Measurements from ENCODE around the gene DLG4.

DLG4 gene

DNA sequence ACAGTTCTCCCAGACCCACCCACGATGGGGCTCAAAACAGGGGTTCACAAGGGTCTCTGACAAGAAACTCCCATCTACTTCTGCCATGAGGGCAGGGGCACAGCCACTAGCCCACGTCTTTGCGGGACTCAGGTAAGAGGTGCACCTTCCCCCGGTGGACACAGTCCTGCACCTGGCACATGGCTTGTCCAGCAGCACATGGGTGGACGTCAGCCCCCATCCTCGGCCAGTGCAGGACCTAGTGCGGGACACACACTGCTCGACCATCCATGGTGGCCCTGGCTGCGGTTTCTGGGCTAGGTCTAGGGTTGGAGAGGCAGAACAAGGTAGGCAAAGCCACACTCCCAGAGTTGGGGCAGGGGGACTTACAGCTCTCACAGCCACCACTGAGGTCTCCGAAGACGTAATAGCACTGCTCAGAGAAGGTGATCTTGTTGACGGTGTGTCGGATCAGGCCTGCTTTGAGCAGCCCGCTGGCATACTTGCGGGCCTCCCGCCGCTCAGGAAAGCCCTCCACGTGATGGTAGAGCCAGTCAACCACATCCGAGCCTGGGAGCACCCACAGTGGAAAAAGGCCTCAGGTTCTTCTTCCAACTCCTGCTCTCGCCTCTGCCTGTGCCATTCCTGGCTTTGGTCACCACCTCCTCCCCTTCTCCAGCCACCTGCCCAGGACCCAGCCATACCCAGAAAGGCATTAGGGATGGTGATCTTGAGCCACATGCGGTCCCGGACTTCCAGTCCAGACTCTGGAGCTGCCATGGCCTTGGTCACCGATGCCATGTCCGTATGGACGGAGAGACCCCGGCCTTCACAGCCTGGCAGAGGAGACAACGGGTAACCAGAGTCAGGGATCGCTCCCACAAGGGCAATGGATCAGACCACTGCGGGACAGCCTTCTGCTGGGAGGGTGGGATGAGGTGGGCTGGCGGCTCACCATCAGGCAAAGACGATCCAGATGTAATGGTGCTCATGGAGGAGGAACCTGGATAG lies 7.4 kb upstream of the DLG4 start:
- DNase-seq = no peak

DNA sequence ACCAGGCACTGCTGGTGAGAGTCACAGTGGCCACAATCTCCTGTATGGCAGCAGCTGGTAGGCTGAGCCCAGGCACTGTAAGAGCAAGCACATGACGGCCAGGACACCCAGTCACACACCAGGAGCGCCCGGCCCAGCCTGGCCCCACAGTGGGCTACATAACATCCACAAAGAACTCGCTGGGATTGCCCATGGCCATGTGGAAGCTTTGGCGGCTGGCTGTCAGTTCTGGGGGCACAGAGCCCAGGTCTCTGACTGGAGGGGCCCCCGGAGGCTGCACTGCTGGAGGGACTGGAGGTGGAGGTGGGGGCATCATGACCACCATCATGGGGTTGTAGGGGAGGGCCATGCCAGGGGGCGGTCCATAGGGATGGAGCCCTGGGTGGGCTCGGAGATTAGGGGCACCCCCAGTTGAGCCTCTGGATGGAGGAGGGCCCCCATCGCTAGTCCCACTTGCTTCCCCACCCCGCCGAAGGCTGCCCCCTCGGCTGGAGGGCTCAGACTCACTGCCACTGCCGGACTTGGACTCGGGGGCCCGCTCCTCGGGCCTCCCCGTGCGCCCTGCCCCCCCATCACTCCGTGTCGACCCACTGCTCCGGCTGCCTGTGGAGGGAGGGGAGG lies 6.2 kb upstream of the DLG4 start:
- no peak for DNase-seq

DNA sequence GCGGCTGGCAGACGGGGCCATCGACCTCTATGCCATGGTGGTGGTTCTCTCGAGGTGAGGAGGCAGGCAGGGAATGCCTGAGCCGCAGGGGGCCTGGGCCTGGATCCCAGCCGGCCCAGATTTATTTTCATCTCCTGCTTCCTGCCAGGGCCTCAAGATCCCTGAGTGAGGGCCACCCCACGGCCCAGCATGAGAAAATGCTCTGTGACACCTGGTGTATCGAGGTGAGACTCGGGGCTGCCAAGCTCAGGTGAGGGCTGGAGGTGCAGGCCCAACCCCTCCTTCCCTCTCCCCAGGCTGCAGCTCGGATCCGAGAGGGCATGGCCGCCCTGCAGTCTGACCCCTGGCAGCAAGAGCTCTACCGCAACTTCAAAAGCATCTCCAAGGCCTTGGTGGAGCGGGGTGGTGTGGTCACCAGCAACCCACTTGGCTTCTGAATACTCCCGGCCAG lies 5.0 kb upstream of the DLG4 start:
- DNase-seq = no peak

DNA sequence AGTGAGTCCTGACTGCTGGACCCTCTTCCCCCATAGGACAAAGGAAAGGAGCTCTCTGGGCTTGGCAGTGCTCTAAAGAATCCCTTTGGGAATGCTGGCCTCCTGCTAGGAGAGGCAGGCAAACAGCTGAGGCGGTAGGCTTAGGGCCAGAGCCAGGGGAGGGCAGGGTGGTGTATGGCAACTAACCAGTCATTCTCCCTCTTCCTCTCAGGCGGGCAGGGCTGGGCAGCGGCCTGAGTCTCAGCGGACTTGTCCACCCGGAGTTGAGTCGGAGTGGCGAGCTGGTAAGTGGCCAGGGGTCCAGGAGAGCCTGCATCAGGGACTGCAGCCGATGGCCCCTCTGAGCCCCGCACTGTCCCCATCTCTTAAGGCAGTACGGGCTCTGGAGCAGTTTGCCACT lies 4.5 kb upstream of the DLG4 start:
- DNase-seq = no peak

DNA sequence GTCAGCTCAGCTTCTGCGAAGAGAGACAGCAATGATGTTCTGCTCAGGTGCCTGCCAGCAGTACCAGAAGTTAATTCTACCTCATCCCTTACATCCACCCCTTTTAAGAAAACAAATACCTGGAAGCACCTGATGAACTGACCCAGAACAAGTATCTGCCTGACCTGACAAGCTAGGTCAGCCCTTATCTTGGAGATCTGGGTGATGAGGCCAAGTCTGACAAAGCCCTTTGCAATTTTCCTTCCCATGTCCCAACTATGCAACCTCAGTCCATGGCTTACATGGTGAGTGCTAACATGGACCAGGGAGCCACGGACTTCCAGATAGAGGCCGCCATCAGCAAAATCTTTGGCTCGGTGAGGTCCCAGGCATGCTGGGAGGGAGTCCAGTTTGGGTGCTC lies 3.7 kb upstream of the DLG4 start:
- no peak for DNase-seq

DNA sequence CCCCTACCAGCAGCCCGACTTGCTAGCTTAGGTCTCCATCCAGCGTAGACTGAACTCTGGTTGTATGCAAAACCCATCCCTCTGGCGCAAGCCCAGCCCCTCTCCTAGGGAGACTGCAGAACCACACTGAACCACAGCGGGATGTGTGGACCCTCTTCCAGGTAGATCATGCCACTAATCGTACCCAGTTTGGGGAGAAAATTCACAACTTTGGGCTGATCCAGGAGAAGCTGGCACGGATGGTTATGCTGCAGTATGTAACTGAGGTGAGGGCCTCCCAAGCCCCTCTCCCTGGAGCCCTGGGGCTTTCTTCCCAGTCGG lies 3.3 kb upstream of the DLG4 start:
- no peak for DNase-seq

DNA sequence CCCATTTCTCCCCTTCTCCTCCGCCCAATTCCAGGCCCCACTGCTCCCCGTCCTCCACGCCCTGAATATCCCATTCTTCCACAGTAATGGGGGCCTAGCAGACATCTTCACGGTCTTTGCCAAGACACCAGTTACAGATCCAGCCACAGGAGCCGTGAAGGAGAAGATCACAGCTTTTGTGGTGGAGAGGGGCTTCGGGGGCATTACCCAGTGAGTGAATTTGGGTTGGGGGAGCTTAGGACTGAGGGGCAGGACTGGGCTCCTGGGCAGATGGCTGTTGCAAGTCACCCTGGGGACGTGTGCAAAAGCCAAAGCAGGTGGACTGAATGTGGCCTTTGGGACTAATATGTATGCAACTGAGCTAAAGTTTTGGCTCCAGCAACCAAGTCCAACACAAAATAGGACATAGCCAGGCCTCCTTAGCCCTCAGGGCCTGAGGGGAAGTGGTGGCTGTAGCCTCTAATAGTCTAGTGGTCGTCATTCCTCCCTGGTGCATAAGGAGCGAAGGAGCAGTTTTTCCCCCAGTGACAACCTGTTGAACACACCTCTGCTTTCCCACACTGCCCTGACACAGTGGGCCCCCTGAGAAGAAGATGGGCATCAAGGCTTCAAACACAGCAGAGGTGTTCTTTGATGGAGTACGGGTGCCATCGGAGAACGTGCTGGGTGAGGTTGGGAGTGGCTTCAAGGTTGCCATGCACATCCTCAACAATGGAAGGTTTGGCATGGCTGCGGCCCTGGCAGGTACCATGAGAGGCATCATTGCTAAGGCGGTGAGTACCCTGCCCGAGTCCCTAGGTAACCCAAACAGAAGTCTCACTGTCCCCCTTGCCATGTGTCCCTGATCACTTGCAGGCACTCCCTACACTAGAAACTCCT lies 2.7 kb upstream of the DLG4 start:
- DNase-seq = no peak

DNA sequence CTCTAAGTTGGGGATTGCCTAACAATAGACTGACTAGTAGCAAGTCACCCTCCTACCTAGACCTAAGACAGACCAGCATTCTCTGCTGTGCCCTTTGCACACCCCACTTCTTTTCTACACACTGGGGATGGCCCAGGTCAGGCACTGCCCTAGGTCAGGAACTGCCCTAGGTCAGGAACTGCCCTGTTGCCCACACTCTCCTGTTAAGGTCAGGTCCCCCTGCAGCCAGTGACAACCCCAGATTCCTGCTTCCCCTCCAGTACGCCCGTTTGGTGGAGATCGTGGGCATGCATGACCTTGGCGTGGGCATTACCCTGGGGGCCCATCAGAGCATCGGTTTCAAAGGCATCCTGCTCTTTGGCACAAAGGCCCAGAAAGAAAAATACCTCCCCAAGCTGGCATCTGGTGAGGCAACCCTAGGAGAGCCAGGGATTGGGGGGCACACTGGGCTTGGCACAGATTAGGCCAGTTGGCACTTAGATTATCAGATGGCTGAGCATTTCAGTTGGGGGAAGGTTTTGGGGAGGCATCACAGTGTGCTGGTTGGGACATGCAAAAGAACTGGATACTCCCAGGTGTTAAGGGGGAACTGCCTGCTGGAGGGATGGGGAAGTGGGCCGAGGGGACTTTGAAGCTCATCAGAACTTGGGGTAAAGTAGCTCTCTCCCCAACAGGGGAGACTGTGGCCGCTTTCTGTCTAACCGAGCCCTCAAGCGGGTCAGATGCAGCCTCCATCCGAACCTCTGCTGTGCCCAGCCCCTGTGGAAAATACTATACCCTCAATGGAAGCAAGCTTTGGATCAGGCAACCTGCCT lies 1.8 kb upstream of the DLG4 start:
- DNase-seq = no peak

DNA sequence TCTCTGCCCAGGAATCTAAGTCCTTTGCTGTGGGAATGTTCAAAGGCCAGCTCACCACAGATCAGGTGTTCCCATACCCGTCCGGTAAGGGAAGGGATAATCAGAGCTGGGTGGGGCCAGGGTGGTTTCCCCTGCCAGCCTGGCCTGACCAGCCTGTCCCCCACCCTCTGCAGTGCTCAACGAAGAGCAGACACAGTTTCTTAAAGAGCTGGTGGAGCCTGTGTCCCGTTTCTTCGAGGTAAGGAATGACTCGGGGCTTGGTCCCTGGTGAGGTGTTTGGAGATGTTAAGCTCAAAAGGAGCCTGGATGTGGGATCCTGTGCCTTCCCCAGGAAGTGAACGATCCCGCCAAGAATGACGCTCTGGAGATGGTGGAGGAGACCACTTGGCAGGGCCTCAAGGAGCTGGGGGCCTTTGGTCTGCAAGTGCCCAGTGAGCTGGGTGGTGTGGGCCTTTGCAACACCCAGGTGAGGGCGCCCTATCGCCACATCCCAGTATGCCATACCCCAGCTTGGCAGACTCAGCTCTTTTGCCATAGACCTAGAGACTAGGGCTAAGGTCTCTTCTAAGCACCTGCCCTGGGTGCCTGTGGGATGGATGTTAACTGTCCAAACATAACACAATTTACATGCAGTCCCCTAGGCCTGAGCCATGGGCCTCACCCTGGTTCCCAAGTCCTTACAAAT lies 1.1 kb upstream of the DLG4 start:
- DNase-seq = peak; percentile 90

DNA sequence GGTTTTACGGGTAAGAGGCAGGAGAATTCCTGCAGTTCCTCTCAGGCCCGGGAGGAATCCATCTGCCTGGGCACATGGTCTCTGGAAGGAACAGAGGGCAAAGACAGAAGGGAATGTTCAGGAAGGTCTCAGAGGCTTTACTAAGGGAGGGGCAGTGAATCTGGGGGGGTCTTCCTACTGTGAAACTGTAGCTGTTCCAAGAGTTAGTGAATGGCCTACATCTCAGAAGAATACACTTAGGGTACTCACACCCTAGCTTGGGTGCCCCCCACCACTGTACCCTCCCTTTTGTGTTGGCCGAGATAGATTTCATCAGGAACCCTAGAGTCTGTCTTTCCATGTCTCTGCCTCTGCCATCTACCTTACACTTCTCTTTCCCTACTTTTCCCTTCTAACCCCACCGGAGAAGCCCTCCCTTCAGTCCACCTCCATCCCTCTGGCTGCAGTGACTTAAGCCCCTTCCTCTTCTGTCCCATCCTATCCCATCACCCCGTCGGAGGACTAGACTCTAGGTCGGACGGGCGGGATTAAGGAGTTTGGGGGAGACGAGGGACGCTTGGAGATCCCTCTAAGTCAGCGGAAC lies 316 bp downstream of the DLG4 start:
- no peak for DNase-seq

DNA sequence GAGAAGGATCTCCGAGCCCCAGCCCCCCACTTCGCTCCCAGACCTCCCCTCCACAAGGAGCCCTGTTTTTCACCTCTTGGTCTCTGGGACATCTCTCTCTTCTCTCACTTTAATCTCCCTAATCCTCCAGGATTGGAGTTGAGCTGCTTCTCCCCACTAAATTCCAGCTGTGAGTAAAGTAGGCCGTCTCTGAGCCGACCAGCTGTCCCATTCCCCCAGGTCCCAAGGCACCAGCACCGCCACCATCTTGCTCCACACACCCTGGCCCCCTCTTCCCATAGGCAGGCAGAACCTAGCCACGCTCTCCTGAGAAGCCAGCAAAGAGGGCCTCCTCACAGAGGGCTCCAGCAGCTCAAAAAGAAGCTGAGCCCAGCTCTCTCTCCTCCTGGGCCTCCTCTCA lies 878 bp downstream of the DLG4 start:
- DNase-seq = no peak

DNA sequence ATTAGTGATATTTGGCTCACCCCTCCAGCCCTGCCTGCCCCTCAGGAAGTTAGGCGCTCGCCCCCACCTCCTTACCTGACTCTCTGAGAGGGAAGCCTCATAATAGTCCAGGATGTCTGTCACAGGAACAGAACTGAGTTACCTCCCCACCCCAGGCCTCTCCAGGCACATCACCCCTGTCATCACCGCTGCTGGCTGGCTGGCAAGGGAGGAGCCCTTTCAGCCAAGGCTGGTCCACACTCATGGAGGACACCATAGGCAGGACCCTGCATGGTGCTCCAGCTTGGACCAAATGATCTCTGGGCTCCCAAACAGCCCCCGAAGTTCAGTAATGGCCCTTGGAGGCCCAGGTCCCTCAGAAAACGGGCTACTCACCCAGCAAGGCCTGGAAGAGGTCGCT lies 1.5 kb downstream of the DLG4 start:
- peak; percentile 30 for DNase-seq

DNA sequence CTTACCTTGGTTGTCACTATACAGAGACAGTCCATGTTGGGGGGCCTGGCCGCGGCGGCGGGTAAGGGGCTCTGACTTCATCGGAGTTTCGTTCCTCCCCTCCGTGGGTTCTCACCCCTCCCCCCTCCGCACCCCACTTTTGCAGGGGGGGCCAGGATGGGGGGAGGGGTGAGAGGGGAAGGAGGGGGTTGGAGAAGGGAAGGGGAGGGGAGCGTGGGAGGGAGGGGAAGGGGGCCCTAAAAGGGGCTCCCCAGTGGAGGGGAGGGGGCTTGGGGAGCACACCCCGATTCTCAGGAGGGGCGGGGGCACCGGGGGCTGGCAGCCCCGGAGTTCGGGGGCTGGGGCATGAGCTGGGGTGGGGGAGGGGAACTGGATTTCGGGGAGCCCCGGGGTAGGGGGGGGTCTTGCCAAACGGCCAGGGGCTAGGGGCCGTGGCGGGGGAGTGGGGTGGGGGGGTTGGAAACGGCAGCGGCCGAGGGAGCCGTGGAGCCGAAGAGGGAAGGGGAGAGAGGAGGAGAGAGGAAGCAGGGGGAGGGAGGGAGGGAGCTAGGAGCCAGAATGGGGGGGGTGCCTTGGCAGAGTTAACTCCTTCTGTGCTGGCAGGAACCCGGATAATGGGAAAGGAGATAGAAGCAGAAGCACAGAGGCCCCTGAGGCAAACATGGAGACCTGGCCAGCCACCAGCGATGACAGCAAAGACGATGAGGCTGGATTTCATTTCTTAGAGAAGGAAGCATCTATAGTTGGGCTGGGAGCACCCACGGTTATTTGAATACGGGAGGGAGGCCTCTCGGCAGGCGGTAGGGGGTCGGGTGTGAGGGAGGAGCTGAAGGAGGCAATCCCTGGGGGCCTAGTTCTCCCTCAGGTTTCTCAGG lies 2.3 kb downstream of the DLG4 start:
- peak; percentile 86 for DNase-seq

DNA sequence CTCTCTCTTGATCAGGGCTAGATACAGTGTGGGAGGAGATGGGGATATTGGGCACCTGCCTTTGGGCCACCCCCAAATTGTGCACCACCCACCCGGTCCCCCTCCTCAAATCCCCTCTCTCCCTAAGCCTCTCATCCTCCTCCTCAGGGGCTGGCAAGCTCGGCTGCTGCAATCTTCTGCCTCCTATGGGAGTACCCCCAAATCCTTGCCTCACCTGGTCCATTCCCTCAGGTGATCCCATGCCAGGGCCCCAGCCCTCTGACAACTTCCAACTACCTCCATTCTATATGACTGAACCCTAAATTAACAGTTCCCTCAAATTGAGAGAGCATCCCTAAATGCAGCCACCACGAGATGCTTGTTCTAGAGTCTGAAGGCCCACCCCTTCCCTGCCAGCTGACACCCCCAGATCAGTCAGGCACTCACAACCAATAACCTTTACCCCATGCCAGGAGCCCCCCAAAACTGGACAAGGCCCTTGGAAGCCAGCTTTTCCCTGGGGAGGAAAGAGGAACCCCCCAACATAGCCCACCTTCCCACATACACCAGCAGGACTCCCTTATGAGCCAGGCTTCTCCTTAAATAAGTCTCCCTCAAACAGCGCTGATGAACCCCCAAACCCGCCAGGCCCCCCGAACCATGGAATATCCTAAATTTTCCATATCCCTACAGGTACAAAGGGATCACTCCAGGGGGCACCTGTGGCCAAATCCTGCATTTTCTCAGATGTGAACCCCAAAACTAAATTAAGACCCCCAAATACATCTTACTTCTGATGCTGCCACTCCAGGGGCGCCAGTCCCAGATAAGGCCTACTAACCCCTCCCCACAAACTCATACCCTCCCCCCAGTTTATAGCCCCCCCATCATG lies 3.2 kb downstream of the DLG4 start:
- peak; percentile 41 for DNase-seq

DNA sequence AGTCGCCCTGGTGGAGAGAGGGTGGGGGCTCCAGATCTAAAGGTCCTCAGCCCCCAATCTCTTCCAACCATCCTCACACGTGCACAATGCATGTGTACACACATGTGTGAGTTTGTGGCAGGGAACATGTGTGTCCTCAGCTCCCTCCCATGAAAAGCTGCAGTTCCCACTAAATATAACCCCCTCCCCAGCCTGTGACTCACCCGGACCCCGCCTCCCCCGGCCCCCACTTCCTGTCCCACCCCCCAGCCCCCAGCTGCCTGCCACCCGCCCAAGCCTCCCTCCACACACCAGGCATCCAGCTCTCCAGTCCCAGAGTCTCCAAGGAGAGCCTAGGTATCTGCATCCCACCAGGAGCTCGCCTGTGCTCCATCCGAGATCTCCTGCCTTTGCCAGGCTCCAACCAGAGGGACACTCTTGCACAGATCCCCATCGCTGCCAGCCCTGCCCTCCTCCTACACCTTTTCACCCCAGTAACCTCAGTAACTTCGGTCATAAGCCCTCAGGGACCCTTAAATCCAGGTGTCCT lies 3.9 kb downstream of the DLG4 start:
- peak; percentile 26 for DNase-seq

DNA sequence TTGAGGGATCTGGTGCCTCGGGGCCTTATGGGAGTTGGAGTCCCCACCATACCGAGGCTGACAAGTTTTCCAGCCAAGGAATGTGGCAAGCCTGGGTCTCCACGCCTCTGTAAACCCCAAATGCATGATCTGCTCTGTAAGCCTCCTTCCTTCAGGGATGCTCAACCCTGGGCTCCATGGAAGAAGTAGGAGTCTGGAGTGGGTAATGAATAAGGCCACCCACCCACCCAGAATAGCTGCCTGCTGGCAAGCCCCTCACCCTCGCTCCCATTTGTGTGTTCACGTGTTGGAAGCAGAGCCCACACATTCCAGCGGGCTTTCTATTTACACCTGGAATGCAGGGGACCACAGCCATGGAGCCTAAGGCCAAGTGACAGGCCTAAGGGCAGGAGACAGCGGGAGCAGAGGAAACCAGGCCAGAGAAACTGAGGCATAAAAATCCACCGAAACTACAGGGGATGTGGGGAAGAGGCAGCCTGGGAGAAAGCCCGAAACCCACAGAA lies 4.4 kb downstream of the DLG4 start:
- no peak for DNase-seq

DNA sequence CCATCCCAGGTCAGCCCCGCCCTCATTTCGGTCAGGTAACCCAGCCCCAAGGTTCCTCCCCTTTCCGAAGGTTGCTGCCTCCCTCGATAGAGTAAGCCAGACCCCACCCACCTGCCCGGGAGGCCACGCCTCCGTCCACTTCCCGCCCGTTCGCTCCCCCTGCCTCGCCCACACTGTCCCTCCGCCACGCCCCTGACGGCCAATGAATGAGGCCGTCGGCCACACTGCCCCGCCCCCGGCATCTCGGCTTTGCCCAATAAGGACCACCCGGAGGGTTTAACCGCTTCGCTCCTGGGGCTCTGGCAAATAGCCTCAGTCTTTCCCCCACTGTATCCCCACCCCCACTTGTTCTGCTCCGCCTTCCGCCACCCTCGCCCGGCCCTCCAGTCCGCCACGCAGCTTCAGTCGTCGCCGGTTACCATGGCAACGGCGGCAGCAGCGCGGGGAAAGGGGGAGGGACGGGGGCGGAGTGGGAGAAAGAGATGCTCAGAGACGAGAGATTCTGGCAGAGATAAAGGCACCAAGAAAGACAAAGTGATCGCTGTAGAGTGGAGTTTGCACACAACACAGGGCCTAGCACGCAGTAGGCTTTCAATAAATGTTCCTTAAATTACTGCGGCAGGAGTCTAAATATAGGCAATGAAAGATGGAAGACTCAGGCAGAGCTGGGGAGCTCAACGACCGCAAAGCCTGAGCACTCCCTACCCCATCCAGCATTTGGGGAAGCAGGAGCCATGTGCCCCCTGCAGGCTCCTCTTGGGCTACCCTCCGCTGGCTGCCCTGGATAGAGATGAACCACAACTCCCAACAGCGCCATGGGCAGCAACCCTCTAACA lies 5.1 kb downstream of the DLG4 start:
- DNase-seq = peak; percentile 99

DNA sequence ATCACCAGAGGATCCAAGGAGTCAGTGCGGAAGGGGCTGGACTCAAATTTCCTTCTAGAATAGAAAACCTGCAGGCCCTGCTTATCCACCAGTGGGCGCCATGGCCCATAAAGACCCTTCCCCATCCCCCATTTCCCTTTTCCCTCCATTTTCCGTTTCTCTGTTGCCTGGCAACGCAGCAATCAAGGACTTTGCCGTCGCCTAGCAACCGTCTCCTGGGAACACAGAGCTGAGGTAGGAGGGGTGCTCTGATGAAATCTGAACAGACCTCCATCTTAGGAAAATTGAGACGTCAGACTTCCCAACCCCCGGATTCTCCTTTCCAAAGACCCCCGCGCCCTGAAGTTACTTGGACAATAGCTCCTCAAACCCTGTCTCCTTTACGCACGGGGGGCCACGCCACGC lies 5.7 kb downstream of the DLG4 start:
- peak; percentile 86 for DNase-seq
